H1 (cell line): Measurements from ENCODE around the gene AAR2. TPM values are rescaled to one million over a fixed set of nuclear protein-coding genes. Genes with fewer than 3 reads are reported as not detected.

Experiments
- CTCF ChIA-PET: fragments of 300-600 bp; sonication (Branson Sonifier 250); formaldehyde crosslinking; loops from one replicate; lab custom pipeline; 2021; ENCODE audit not compliant: partially characterized antibody; lab: Charles Lee
- POLR2A ChIA-PET: fragments of 300-600 bp; sonication (Branson Sonifier 250); formaldehyde crosslinking; loops from one replicate; lab custom pipeline; 2021; ENCODE audit warnings: inconsistent platforms; ENCODE audit not compliant: partially characterized antibody; lab: Charles Lee
- DNase-seq, 2 experiments: peaks; one replicate each; pipeline versions ENCODE4 v3.0.0 to v3.0.0-alpha.2; 2010 to 2022; ENCODE audit warnings: low spot score in 2 of 2, low read depth in 1 of 2, mixed read lengths in 1 of 2
- FAIRE-seq: peaks from 2 replicates; lab custom pipeline; 2011; peaks lifted over from hg19 to GRCh38; lab: Jason Lieb, UNC
- H2AFZ ChIP-seq: 2 replicates; pipeline ENCODE4 v1.8.1; 2012; ENCODE audit warnings: low read length, inconsistent platforms
- H2AK5ac ChIP-seq: 2 replicates; pipeline ENCODE4 v1.6.1; 2013; ENCODE audit warnings: low read depth, low read length
- H2BK120ac ChIP-seq: replicated peaks from 2 replicates; pipeline ENCODE3; 2013; ENCODE audit warnings: low read depth, low read length, inconsistent platforms
- H2BK12ac ChIP-seq: 2 replicates; pipeline ENCODE4 v1.6.1; 2013; ENCODE audit warnings: low read depth, low read length
- H2BK15ac ChIP-seq: 2 replicates; pipeline ENCODE4 v1.6.1; 2013; ENCODE audit warnings: low read length
- H2BK20ac ChIP-seq: 2 replicates; pipeline ENCODE4 v1.6.1; 2013; ENCODE audit warnings: low read length
- H2BK5ac ChIP-seq: 2 replicates; pipeline ENCODE4 v1.6.1; 2013; ENCODE audit warnings: low read depth, low read length
- H3K14ac ChIP-seq: 2 replicates; pipeline ENCODE4 v1.6.1; 2013; ENCODE audit warnings: inconsistent platforms; ENCODE audit not compliant: insufficient read length
- H3K18ac ChIP-seq: 2 replicates; pipeline ENCODE4 v1.6.1; 2013; ENCODE audit warnings: low read length; ENCODE audit errors: extremely low read depth
- H3K23ac ChIP-seq: 2 replicates; pipeline ENCODE4 v1.6.1; 2013; ENCODE audit warnings: inconsistent platforms; ENCODE audit not compliant: insufficient read length
- H3K23me2 ChIP-seq: 2 replicates; pipeline ENCODE4 v1.6.1; 2013; ENCODE audit warnings: low read depth, low read length
- H3K27ac ChIP-seq: 2 replicates; pipeline ENCODE4 v1.6.1; 2011; ENCODE audit warnings: low read depth, low read length, inconsistent platforms
- H3K27me3 ChIP-seq, 4 experiments: replicated peaks in 1 of 4; 1 replicate in 1 of 4; 2 replicates in 3 of 4; pipeline versions ENCODE4 v1.6.1 to v1.8.1; 2011 to 2013; ENCODE audit warnings: low read length in 3 of 4, mild to moderate bottlenecking in 3 of 4, inconsistent platforms in 2 of 4, mixed read lengths in 2 of 4, moderate library complexity in 1 of 4; ENCODE audit not compliant: control insufficient read depth in 3 of 4, insufficient read depth in 3 of 4; ENCODE audit errors: extremely low read depth in 1 of 4
- H3K36me3 ChIP-seq, 4 experiments: 2 replicates each; pipeline versions ENCODE4 v1.6.1 to v1.8.1; 2011 to 2013; ENCODE audit warnings: mild to moderate bottlenecking in 4 of 4, low read length in 3 of 4, moderate library complexity in 2 of 4, control low read depth in 1 of 4, inconsistent platforms in 1 of 4; ENCODE audit not compliant: insufficient read depth in 4 of 4, control insufficient read depth in 2 of 4
- H3K4ac ChIP-seq: replicated peaks from 2 replicates; pipeline ENCODE3; 2013; ENCODE audit warnings: low read length, low read depth, mixed read lengths, inconsistent platforms; ENCODE audit not compliant: insufficient read length
- H3K4me1 ChIP-seq, 4 experiments: replicated peaks in 1 of 4; 1 replicate in 1 of 4; 2 replicates in 3 of 4; pipeline versions ENCODE4 v1.6.1 to v1.8.1; 2011 to 2013; ENCODE audit warnings: low read length in 3 of 4, inconsistent platforms in 2 of 4, mixed read lengths in 1 of 4; ENCODE audit not compliant: insufficient read depth in 4 of 4, control insufficient read depth in 3 of 4
- H3K4me2 ChIP-seq, 2 experiments: 2 replicates each; pipeline versions ENCODE4 v1.6.1 to v1.8.1; 2011 to 2013; ENCODE audit warnings: low read depth in 2 of 2, low read length in 2 of 2, control low read depth in 1 of 2, inconsistent platforms in 1 of 2, mild to moderate bottlenecking in 1 of 2; ENCODE audit not compliant: insufficient read depth in 1 of 2
- H3K4me3 ChIP-seq, 4 experiments: fragments of 200-600, 300-600 bp in 1 of 4; sonication (generic), shearing (Covaris generic), sonication (Bioruptor Twin) in 1 of 4; 2 replicates each; pipeline versions ENCODE4 v1.5.1 to v1.8.1; 2011 to 2016; ENCODE audit warnings: low read length in 4 of 4, low read depth in 3 of 4, control low read depth in 2 of 4, inconsistent platforms in 2 of 4, mild to moderate bottlenecking in 2 of 4, mixed read lengths in 1 of 4, moderate library complexity in 1 of 4; ENCODE audit not compliant: insufficient read depth in 2 of 4; ENCODE audit errors: extremely low read depth in 1 of 4
- H3K56ac ChIP-seq: replicated peaks from 2 replicates; pipeline ENCODE3; 2013; ENCODE audit warnings: low read depth, mild to moderate bottlenecking, mixed read lengths, low read length, inconsistent platforms; ENCODE audit not compliant: insufficient read length
- H3K79me1 ChIP-seq: 2 replicates; pipeline ENCODE4 v1.6.1; 2013; ENCODE audit warnings: low read depth, low read length, control low read depth
- H3K79me2 ChIP-seq, 2 experiments: 2 replicates each; pipeline versions ENCODE4 v1.6.1 to v1.8.1; 2012 to 2013; ENCODE audit warnings: low read length in 2 of 2, mild to moderate bottlenecking in 2 of 2, inconsistent platforms in 1 of 2; ENCODE audit not compliant: insufficient read depth in 2 of 2, control insufficient read depth in 1 of 2
- H3K9ac ChIP-seq, 4 experiments: replicated peaks in 1 of 4; 1 replicate in 1 of 4; 2 replicates in 3 of 4; pipeline versions ENCODE4 v1.6.1 to v1.8.1; 2011 to 2013; ENCODE audit warnings: low read depth in 3 of 4, low read length in 3 of 4, control low read depth in 2 of 4, mild to moderate bottlenecking in 2 of 4, moderate library complexity in 2 of 4, inconsistent platforms in 1 of 4; ENCODE audit errors: extremely low read depth in 1 of 4
- H3K9me3 ChIP-seq, 2 experiments: 2 replicates each; pipeline versions ENCODE4 v1.6.1 to v1.8.1; 2012 to 2013; ENCODE audit warnings: mild to moderate bottlenecking in 2 of 2, moderate library complexity in 2 of 2, control low read depth in 1 of 2, inconsistent platforms in 1 of 2, low read depth in 1 of 2, low read length in 1 of 2, mixed read lengths in 1 of 2; ENCODE audit not compliant: insufficient read depth in 2 of 2
- H4K20me1 ChIP-seq, 2 experiments: replicated peaks in 1 of 2; 2 replicates each; pipeline versions ENCODE3 to v1.8.1; 2011 to 2013; ENCODE audit warnings: inconsistent platforms in 2 of 2, low read length in 2 of 2, mild to moderate bottlenecking in 1 of 2; ENCODE audit not compliant: insufficient read depth in 2 of 2, control insufficient read depth in 1 of 2
- H4K5ac ChIP-seq: 2 replicates; pipeline ENCODE4 v1.6.1; 2013; ENCODE audit warnings: low read length, low read depth, mixed read lengths, inconsistent platforms; ENCODE audit not compliant: insufficient read length
- H4K8ac ChIP-seq: 2 replicates; pipeline ENCODE4 v1.8.0; 2013; ENCODE audit warnings: mild to moderate bottlenecking, moderate library complexity, low read length, inconsistent platforms; ENCODE audit not compliant: insufficient read depth; ENCODE audit errors: extremely low read depth
- H4K91ac ChIP-seq: replicated peaks from 2 replicates; pipeline ENCODE3; 2013; ENCODE audit warnings: low read length, mixed read lengths, inconsistent platforms; ENCODE audit not compliant: insufficient read length
- BACH1 ChIP-seq: IDR thresholded peaks from 2 replicates; pipeline ENCODE4 v1.6.1; 2012; ENCODE audit warnings: low read length, improper control_type of control experiment
- CREB1 ChIP-seq: IDR thresholded peaks from 2 replicates; pipeline ENCODE4 v1.6.1; 2012; ENCODE audit warnings: inconsistent platforms
- JUN ChIP-seq: IDR thresholded peaks from 2 replicates; pipeline ENCODE4 v1.6.1; 2011; ENCODE audit warnings: low read depth, mild to moderate bottlenecking, improper control_type of control experiment, low read length
- PHF8 ChIP-seq: fragments of 200-600 bp; sonication (generic); conservative IDR thresholded peaks from 2 replicates; pipeline ENCODE4 v1.7.1; 2012; ENCODE audit warnings: low read depth, mild to moderate bottlenecking, inconsistent platforms, low read length, moderate library complexity
- RAD21 ChIP-seq, 2 experiments: IDR thresholded peaks in 1 of 2; conservative IDR thresholded peaks in 1 of 2; 2 replicates each; pipeline ENCODE4 v1.6.1; 2011; ENCODE audit warnings: low read depth in 2 of 2, low read length in 2 of 2, improper control_type of control experiment in 1 of 2, inconsistent platforms in 1 of 2, mild to moderate bottlenecking in 1 of 2, moderate library complexity in 1 of 2
- RBBP5 ChIP-seq: IDR thresholded peaks from 2 replicates; pipeline ENCODE4 v1.7.1; 2012; ENCODE audit warnings: low read depth, mild to moderate bottlenecking, inconsistent platforms, low read length, moderate library complexity, borderline replicate concordance
- YY1 ChIP-seq: IDR thresholded peaks from 2 replicates; pipeline ENCODE4 v1.6.1; 2011; ENCODE audit warnings: low read depth, mild to moderate bottlenecking, low read length
- WGBS, 2 experiments: shearing (Covaris generic) in 1 of 2; methylation state at CpG; one replicate each; pipeline versions ENCODE4 v1.1.6 to v1.1.7; 2013 to 2015; ENCODE audit warnings: low lambda C conversion rate in 2 of 2, mixed read lengths in 2 of 2, inconsistent platforms in 1 of 2, low coverage in 1 of 2, missing lambda C conversion rate in 1 of 2; ENCODE audit not compliant: insufficient replicate concordance in 2 of 2, insufficient coverage in 1 of 2, insufficient read length in 1 of 2; ENCODE audit errors: extremely low coverage in 1 of 2, missing lambda C conversion rate in 1 of 2; 5-methylcytosine and 5-hydroxymethylcytosine counted together
- polyA plus RNA-seq, 7 experiments: library from polyadenylated mRNA; depleted of rRNA in 3 of 7; stranded (reverse) in 5 of 7; unstranded in 2 of 7; fragments of >200 nt in 5 of 7; fragments of 200-250 nt in 2 of 7; gene quantifications; 1 replicate in 5 of 7; 2 replicates in 1 of 7; 4 replicates in 1 of 7; pipeline versions ENCODE4 v1.2.1 to v1.2.3, GENCODE V29; 2011 to 2013; ENCODE audit warnings: missing spikeins in 2 of 7, mixed read lengths in 2 of 7
- total RNA-seq: library from RNA; stranded (reverse); fragmentation: NEBNext Ultra II Directional; extraction: Animal tissue kit (Norgen Biotek cat#: 25700); gene quantifications from 2 replicates; pipeline ENCODE4 v1.2.1, GENCODE V29; 2021
- TF ChIP-seq, protein P1 (sequence below), 3 experiments: IDR thresholded peaks; 1 replicate in 2 of 3; 2 replicates in 1 of 3; pipeline versions ENCODE4 v1.5.1 to v1.6.1; 2011; ENCODE audit warnings: low read length in 3 of 3, mild to moderate bottlenecking in 3 of 3, inconsistent platforms in 2 of 3, low read depth in 1 of 3, moderate library complexity in 1 of 3; ENCODE audit not compliant: insufficient read depth in 1 of 3; ENCODE audit errors: control extremely low read depth in 1 of 3
- TF ChIP-seq, protein P2 (sequence below): IDR thresholded peaks from 2 replicates; pipeline ENCODE4 v1.6.1; 2012; ENCODE audit warnings: inconsistent platforms
- TF ChIP-seq, protein P3 (sequence below): IDR thresholded peaks from 2 replicates; pipeline ENCODE4 v1.6.1; 2011; ENCODE audit warnings: low read depth, mild to moderate bottlenecking, low read length; ENCODE audit not compliant: insufficient read depth

The AAR2 gene
- total and polyA plus RNA-seq, 2 of the 8 experiments (the other 6 are each of a cell fraction or from before 2014, with no cell fraction given), result 25.5 to 36.1 TPM

DNA sequence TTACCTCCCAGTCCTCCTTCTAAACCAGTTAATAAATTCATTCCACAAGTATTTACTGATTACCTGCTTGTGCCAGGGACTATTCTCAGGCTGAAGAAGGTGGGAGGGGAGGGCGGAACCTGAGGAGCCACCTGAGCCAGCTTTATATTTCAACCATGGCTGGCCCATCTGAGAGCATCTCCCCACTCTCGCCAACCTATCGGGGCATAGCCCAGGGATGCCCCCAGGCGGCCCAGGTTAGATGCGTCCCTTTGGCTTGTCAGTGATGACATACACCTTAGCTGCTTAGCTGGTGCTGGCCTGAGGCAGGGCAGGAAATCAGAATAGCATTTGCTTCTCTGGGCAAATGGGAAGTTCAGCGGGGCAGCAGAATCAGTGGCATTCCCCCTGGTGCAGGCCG is 4.9 kb upstream of the AAR2 start:
- Histone ChIP-seq H3K56ac (no peak overlapping the region), H3K4me1 (peaks cover 0 to 2% (median 0%) of the 10 kb centered on the region in 4 experiments; a peak in 3 of 7 replicates), H3K27ac (no peak overlapping the region), H3K27me3 (no peaks in the 10 kb centered on the region), H3K18ac (no peak overlapping the region), H2BK120ac (no peak overlapping the region), H3K4me2 (no peak overlapping the region), H3K4ac (no peak overlapping the region), H3K36me3 (no peaks in the 10 kb centered on the region; a peak in 1 of 8 replicates), H4K91ac (no peak overlapping the region), H3K79me2 (no peaks in the 10 kb centered on the region), H3K23me2 (peaks cover 2% of the 10 kb centered on the region), H4K5ac (no peak overlapping the region), H2AFZ (no peak overlapping the region), H4K8ac (no peak overlapping the region; the same call in 1 of the 2 replicates), H3K14ac (no peak overlapping the region), H2BK5ac (no peak overlapping the region), H3K23ac (no peak overlapping the region), H4K20me1 (no peaks in the 10 kb centered on the region), H2BK20ac (no peak overlapping the region), H2AK5ac (no peak overlapping the region), H3K9me3 (no peaks in the 10 kb centered on the region), H3K9ac (no peak overlapping the region), H2BK12ac (no peak overlapping the region), H3K4me3 (no peak overlapping the region), H2BK15ac (no peak overlapping the region), H3K79me1 (no peaks in the 10 kb centered on the region)
- no peak for FAIRE-seq
- WGBS, 2 experiments, result 79% methylated on average over 7 of the region's 7 CpGs; no CpG with 5 or more reads in 1 of the 2 experiments
- CTCF ChIA-PET, result interaction anchor here (0.6 to 2.6 kb wide), 14 partner anchors 8 to 277 kb away, joined by 3 to 15 read pairs (median 4); partner anchors contain the start of gene SCAND1
- no peak for DNase-seq
- TF ChIP-seq RAD21 (IDR thresholded peaks at IDR 0.05 in 1 of 2, conservative IDR thresholded peaks at IDR 0.05 in 1 of 2; ENCODE audit: low read depth in 2 of 2, low read length in 2 of 2) (peak in 1 of 2 experiments; percentile 47; a peak in 2 of 4 replicates), YY1 (no peak), JUN (no peak), BACH1 (no peak), PHF8 (no peak), CREB1 (no peak), RBBP5 (no peak)
- TF ChIP-seq, protein P1, sequence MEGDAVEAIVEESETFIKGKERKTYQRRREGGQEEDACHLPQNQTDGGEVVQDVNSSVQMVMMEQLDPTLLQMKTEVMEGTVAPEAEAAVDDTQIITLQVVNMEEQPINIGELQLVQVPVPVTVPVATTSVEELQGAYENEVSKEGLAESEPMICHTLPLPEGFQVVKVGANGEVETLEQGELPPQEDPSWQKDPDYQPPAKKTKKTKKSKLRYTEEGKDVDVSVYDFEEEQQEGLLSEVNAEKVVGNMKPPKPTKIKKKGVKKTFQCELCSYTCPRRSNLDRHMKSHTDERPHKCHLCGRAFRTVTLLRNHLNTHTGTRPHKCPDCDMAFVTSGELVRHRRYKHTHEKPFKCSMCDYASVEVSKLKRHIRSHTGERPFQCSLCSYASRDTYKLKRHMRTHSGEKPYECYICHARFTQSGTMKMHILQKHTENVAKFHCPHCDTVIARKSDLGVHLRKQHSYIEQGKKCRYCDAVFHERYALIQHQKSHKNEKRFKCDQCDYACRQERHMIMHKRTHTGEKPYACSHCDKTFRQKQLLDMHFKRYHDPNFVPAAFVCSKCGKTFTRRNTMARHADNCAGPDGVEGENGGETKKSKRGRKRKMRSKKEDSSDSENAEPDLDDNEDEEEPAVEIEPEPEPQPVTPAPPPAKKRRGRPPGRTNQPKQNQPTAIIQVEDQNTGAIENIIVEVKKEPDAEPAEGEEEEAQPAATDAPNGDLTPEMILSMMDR (IDR thresholded peaks at IDR 0.05; ENCODE audit: control extremely low read depth in 1 of 3, insufficient read depth in 1 of 3, low read depth in 1 of 3, low read length in 3 of 3), result peak; percentile 26 to 35 (median 27)
- TF ChIP-seq, protein P2, sequence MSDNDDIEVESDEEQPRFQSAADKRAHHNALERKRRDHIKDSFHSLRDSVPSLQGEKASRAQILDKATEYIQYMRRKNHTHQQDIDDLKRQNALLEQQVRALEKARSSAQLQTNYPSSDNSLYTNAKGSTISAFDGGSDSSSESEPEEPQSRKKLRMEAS, result no peak
- TF ChIP-seq, protein P3, sequence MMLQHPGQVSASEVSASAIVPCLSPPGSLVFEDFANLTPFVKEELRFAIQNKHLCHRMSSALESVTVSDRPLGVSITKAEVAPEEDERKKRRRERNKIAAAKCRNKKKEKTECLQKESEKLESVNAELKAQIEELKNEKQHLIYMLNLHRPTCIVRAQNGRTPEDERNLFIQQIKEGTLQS, result no peak
- POLR2A ChIA-PET, result interaction anchor here (0.7 to 2.0 kb wide), 4 partner anchors 11 to 42 kb away, joined by 3 to 5 read pairs (median 4); no protein-coding TSS in a partner anchor
